ENCODE results near the gene NPTX2.
A peak's percentile ranks its signal among the peaks of the same experiment; 100 is the strongest.

The NPTX2 gene

DNA sequence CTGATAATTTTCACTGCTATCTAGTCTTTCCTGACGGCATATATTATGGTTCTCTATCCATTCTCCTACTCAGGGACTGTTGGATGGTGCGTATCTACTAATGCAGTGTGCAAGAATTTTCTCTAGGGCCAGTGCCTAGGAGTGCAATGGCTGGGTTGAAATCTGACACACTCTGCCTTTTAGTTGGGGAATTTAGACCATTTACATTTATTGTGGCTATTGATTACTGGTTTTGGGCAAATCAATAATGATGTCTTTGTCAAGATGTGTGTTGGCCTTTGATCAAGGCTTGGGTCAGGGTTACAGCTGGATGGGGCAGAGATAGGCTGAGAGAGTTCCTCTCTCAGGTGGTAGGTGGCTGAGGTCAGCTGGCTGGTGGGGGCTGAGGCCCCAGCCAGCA, 21.8 kb downstream of the NPTX2 start:
- no peak for DNase-seq (ENCODE audit: low spot score)
- TF ChIP-seq, protein P1, sequence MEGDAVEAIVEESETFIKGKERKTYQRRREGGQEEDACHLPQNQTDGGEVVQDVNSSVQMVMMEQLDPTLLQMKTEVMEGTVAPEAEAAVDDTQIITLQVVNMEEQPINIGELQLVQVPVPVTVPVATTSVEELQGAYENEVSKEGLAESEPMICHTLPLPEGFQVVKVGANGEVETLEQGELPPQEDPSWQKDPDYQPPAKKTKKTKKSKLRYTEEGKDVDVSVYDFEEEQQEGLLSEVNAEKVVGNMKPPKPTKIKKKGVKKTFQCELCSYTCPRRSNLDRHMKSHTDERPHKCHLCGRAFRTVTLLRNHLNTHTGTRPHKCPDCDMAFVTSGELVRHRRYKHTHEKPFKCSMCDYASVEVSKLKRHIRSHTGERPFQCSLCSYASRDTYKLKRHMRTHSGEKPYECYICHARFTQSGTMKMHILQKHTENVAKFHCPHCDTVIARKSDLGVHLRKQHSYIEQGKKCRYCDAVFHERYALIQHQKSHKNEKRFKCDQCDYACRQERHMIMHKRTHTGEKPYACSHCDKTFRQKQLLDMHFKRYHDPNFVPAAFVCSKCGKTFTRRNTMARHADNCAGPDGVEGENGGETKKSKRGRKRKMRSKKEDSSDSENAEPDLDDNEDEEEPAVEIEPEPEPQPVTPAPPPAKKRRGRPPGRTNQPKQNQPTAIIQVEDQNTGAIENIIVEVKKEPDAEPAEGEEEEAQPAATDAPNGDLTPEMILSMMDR (IDR thresholded peaks at IDR 0.05; ENCODE audit: extremely low read depth, insufficient read depth, missing control alignments): no peak
- in situ Hi-C loops (cut with MboI; ENCODE audit: low pct_unique_long_range_greater_than_20kb, low sequenced_read_pairs, unreplicated experiment): no loop called here

DNA sequence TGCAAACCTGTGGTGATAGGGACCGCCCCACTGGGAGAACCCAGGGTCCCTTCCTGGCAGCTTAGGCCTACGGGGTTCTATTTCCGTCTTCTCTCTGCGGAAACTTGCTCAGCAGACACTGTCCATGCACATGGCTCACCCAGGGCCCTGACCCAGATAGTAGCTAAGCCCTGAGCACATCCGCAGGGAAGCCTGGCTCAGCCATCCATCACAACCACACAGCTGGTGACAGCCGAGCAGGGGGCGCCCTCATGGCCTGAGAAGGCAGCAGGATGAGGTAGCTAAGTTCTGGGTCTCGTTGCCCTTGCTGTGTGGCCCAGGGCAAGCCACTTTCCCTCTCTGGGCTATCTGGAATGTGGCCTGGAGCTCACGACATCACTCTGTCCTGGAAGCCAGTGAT, 23.3 kb downstream of the NPTX2 start:
- no peak for DNase-seq (ENCODE audit: low spot score)
- TF ChIP-seq, protein P1 (IDR thresholded peaks at IDR 0.05; ENCODE audit: extremely low read depth, insufficient read depth, missing control alignments): no peak
- in situ Hi-C loops (cut with MboI; ENCODE audit: low pct_unique_long_range_greater_than_20kb, low sequenced_read_pairs, unreplicated experiment): no loop called here

- in situ Hi-C loops (cut with MboI; ENCODE audit: low pct_unique_long_range_greater_than_20kb, low sequenced_read_pairs, unreplicated experiment): no loop called here
- TF ChIP-seq, protein P1 (IDR thresholded peaks at IDR 0.05; ENCODE audit: extremely low read depth, insufficient read depth, missing control alignments): no peak
- DNase-seq (ENCODE audit: low spot score): peak; percentile 62
Observed at GRCh38 chr7:98641646-98642500, 24.8 kb downstream of the NPTX2 start.

DNA sequence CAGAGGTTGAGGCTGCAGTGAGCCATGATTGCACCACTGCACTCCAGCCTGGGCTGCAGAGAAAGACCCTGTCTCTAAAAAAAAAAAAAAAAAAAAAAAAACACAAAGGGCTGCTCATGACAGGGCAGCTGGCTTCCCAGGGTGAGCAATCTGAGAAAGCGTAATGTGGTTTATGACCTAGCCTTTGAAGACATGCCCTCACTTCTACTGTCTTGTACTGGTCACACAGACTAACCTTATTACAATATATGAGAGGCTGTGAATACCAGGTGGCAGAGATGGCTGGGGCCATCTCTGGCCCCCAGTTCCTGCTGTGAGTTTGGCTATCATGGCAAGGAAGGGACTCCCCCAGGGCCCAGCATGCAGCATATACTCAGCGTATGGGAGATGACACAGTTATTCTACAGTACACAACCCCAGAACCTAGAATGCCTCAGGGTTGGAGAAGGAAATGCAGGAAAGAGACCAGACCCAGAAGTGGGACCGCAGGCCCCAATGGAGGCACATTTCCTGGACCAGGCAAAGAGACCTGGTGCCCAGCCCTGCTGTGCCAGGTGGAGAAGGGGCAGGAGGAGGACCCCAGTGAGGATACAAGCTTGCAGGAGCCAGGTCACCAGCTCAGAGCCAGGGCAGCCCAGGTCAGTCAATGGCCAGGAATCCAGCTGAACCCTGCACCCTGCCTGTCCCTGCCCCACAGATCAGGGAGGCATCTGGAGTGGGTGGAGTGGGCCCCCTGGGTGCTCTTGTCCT, 26.3 kb downstream of the NPTX2 start:
- TF ChIP-seq, protein P1 (IDR thresholded peaks at IDR 0.05; ENCODE audit: extremely low read depth, insufficient read depth, missing control alignments): no peak
- in situ Hi-C loops (cut with MboI; ENCODE audit: low pct_unique_long_range_greater_than_20kb, low sequenced_read_pairs, unreplicated experiment): no loop called here
- DNase-seq (ENCODE audit: low spot score): no peak

- in situ Hi-C loops (cut with MboI; ENCODE audit: low pct_unique_long_range_greater_than_20kb, low sequenced_read_pairs, unreplicated experiment): no loop called here
- TF ChIP-seq, protein P1 (IDR thresholded peaks at IDR 0.05; ENCODE audit: extremely low read depth, insufficient read depth, missing control alignments): no peak
- DNase-seq (ENCODE audit: low spot score): no peak
Observed at GRCh38 chr7:98646465-98646864, 29.4 kb downstream of the NPTX2 start.

DNA sequence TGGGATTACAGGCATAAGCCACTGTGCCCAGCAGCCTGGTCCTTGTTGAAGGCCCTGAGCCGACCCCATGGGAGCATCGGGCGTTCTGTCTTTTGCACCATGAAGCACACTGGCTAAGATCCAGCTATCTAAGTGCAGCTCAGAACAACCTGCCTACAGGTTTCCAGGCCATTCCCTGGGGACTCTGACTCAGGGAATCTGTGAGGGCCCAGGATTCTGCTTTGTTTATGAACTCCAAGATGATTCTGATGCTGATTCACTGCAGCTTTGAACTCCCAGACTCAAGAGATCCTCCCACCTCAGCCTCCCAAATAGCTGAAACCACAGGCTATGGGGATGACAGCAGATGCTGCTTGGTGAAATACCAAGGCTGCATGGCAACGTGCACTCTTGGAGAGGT, 30.2 kb downstream of the NPTX2 start:
- TF ChIP-seq, protein P1 (IDR thresholded peaks at IDR 0.05; ENCODE audit: extremely low read depth, insufficient read depth, missing control alignments): no peak
- in situ Hi-C loops (cut with MboI; ENCODE audit: low pct_unique_long_range_greater_than_20kb, low sequenced_read_pairs, unreplicated experiment): no loop called here
- no peak for DNase-seq (ENCODE audit: low spot score)
